HG03571 (cell line): Measurements from ENCODE around the gene NCAM2.

ENCODE experiments used
- ATAC-seq: cut with Tn5 transposase; IDR thresholded peaks from one replicate; pipeline ENCODE4 v1.9.1; 2021; ENCODE audit not compliant: unreplicated experiment

Gene NCAM2

GRCh38 chr21:21205604-21206003, 207.4 kb downstream of the NCAM2 start:
- no peak for ATAC-seq

- no peak for ATAC-seq
Measured at GRCh38 chr21:21210552-21210951, 212.3 kb downstream of the NCAM2 start.

- no peak for ATAC-seq
Measured at GRCh38 chr21:21213297-21213696, 215.1 kb downstream of the NCAM2 start.

GRCh38 chr21:21216047-21216446, 217.8 kb downstream of the NCAM2 start:
- no peak for ATAC-seq

GRCh38 chr21:21226472-21226871, 228.3 kb downstream of the NCAM2 start:
- no peak for ATAC-seq

- no peak for ATAC-seq
Measured at GRCh38 chr21:21230672-21231071, 232.5 kb downstream of the NCAM2 start.

GRCh38 chr21:21231913-21232312, 233.7 kb downstream of the NCAM2 start:
- no peak for ATAC-seq

- ATAC-seq = no peak
Measured at GRCh38 chr21:21232320-21232719, 234.1 kb downstream of the NCAM2 start.

- ATAC-seq = no peak
Measured at GRCh38 chr21:21233051-21233450, 234.8 kb downstream of the NCAM2 start.

GRCh38 chr21:21236996-21237395, 238.8 kb downstream of the NCAM2 start:
- no peak for ATAC-seq

GRCh38 chr21:21238629-21239400, 240.6 kb downstream of the NCAM2 start:
- no peak for ATAC-seq

GRCh38 chr21:21241391-21241790, 243.2 kb downstream of the NCAM2 start:
- ATAC-seq = no peak

GRCh38 chr21:21246007-21246406, 247.8 kb downstream of the NCAM2 start:
- no peak for ATAC-seq

- no peak for ATAC-seq
Measured at GRCh38 chr21:21247424-21247823, 249.2 kb downstream of the NCAM2 start.

- ATAC-seq = no peak
Measured at GRCh38 chr21:21262048-21262447, 263.8 kb downstream of the NCAM2 start.

- ATAC-seq = no peak
Measured at GRCh38 chr21:21268061-21268471, 269.9 kb downstream of the NCAM2 start.

GRCh38 chr21:21268885-21269284, 270.7 kb downstream of the NCAM2 start:
- no peak for ATAC-seq

- no peak for ATAC-seq
Measured at GRCh38 chr21:21279193-21279901, 281.1 kb downstream of the NCAM2 start.

- ATAC-seq = no peak
Measured at GRCh38 chr21:21283810-21284209, 285.6 kb downstream of the NCAM2 start.

- no peak for ATAC-seq
Measured at GRCh38 chr21:21286170-21286798, 288.1 kb downstream of the NCAM2 start.

- ATAC-seq = no peak
Measured at GRCh38 chr21:21290751-21291150, 292.5 kb downstream of the NCAM2 start.
